B cell (primary cell): ENCODE data around the gene AP2S1. TPM values are rescaled to one million over a fixed set of nuclear protein-coding genes. Genes with fewer than 3 reads are reported as not detected.
A peak's percentile ranks its signal among the peaks of the same experiment; 100 is the strongest.

ENCODE experiments used
- ATAC-seq: fragments of 200-7000 bp; cut with Tn5 transposase; one replicate; pipeline ENCODE4 v1.10.0; 2021; ENCODE audit warnings: low read depth, mild to moderate bottlenecking, moderate number of reproducible peaks, moderate library complexity
- CTCF ChIA-PET: fragments of 350-600 bp; sonication (Branson Sonifier 250); formaldehyde crosslinking; loops from one replicate; lab custom pipeline; 2021; ENCODE audit warnings: antibody characterized with exemption, inconsistent platforms; lab: Charles Lee
- POLR2A ChIA-PET: fragments of 350-600 bp; sonication (Branson Sonifier 250); formaldehyde crosslinking; loops from one replicate; lab custom pipeline; 2021; ENCODE audit warnings: antibody characterized with exemption; lab: Charles Lee
- DNase-seq: peaks from one replicate; pipeline ENCODE4 v3.0.0; 2013
- H2AFZ ChIP-seq: 2 replicates; pipeline ENCODE4 v1.6.1; 2012; ENCODE audit warnings: mild to moderate bottlenecking, low read depth, low read length; ENCODE audit not compliant: insufficient read depth, poor library complexity, severe bottlenecking
- H3K27ac ChIP-seq, 2 donors: 1 replicate in 1 of 2; 2 replicates in 1 of 2; pipeline ENCODE4 v1.5.1; 2012 to 2013; ENCODE audit warnings: low read length in 2 of 2, mild to moderate bottlenecking in 2 of 2, moderate library complexity in 1 of 2
- H3K27me3 ChIP-seq, 4 experiments: fragments of 200-600 bp in 1 of 4; sonication (generic) in 1 of 4; replicated peaks in 1 of 4; 1 replicate in 2 of 4; 2 replicates in 2 of 4; pipeline versions ENCODE4 v1.6.1 to v1.7.0; 2013 to 2016; ENCODE audit warnings: low read length in 3 of 4, mild to moderate bottlenecking in 2 of 4, mixed read lengths in 1 of 4, moderate library complexity in 1 of 4; ENCODE audit not compliant: insufficient read depth in 4 of 4, control insufficient read depth in 3 of 4; ENCODE audit errors: control extremely low read depth in 1 of 4
- H3K36me3 ChIP-seq, 2 experiments: replicated peaks in 1 of 2; 1 replicate in 1 of 2; 2 replicates in 1 of 2; pipeline versions ENCODE4 v1.6.1 to v1.7.1; 2013; ENCODE audit warnings: low read length in 1 of 2; ENCODE audit not compliant: insufficient read depth in 2 of 2, control insufficient read depth in 1 of 2; ENCODE audit errors: control extremely low read depth in 1 of 2, extremely low read depth in 1 of 2
- H3K4me1 ChIP-seq, 2 donors: fragments of 200-600 bp in 1 of 2; sonication (generic) in 1 of 2; 1 replicate in 1 of 2; 2 replicates in 1 of 2; pipeline versions ENCODE4 v1.5.1 to v1.6.1; 2013 to 2017; ENCODE audit warnings: low read length in 2 of 2; ENCODE audit not compliant: control insufficient read depth in 2 of 2, insufficient read depth in 2 of 2
- H3K4me2 ChIP-seq: replicated peaks from 2 replicates; pipeline ENCODE3; 2012; ENCODE audit warnings: mild to moderate bottlenecking, low read depth, low read length; ENCODE audit not compliant: poor library complexity, severe bottlenecking
- H3K4me3 ChIP-seq, 5 experiments: fragments of 200-600 bp in 1 of 5; sonication (generic) in 1 of 5; 1 replicate in 3 of 5; 2 replicates in 2 of 5; pipeline versions ENCODE4 v1.5.1 to v1.7.0; 2011 to 2016; ENCODE audit warnings: low read length in 4 of 5, mild to moderate bottlenecking in 4 of 5, low read depth in 2 of 5, control low read depth in 1 of 5, moderate library complexity in 1 of 5; ENCODE audit not compliant: insufficient read depth in 1 of 5; ENCODE audit errors: control extremely low read depth in 1 of 5, extremely low read depth in 1 of 5
- H3K79me2 ChIP-seq: fragments of 200-600 bp; sonication (generic); one replicate; pipeline ENCODE4 v1.6.0; 2016; ENCODE audit warnings: low read length; ENCODE audit not compliant: control insufficient read depth, insufficient read depth
- H3K9ac ChIP-seq: fragments of 200-600 bp; sonication (generic); 2 replicates; pipeline ENCODE4 v1.6.1; 2017; ENCODE audit warnings: mild to moderate bottlenecking, low read length, moderate library complexity
- H3K9me3 ChIP-seq, 3 donors: one replicate each; pipeline versions ENCODE4 v1.6.1 to v1.7.1; 2013; ENCODE audit warnings: low read length in 2 of 3; ENCODE audit not compliant: control insufficient read depth in 2 of 3, insufficient read depth in 1 of 3; ENCODE audit errors: control extremely low read depth in 1 of 3
- H4K20me1 ChIP-seq: 2 replicates; pipeline ENCODE4 v1.6.0; 2012; ENCODE audit warnings: mild to moderate bottlenecking, low read length; ENCODE audit not compliant: insufficient read depth, control insufficient read depth, poor library complexity, severe bottlenecking
- H3K27ac Mint-ChIP-seq: one replicate; pipeline ENCODE4 v1.8.0; 2021; ENCODE audit warnings: mixed read lengths
- H3K27me3 Mint-ChIP-seq: one replicate; pipeline ENCODE4 v1.8.0; 2021; ENCODE audit warnings: mixed read lengths
- H3K4me1 Mint-ChIP-seq: one replicate; pipeline ENCODE4 v1.8.0; 2021; ENCODE audit warnings: mixed read lengths
- H3K4me3 Mint-ChIP-seq: one replicate; pipeline ENCODE4 v1.8.0; 2021; ENCODE audit warnings: mixed read lengths
- H3K9me3 Mint-ChIP-seq: one replicate; pipeline ENCODE4 v1.8.0; 2022; ENCODE audit warnings: mixed read lengths; ENCODE audit not compliant: insufficient read depth
- CTCF ChIP-seq: fragments of 200-600 bp; IDR thresholded peaks from one replicate; pipeline ENCODE4 v1.8.0; 2022; ENCODE audit warnings: antibody characterized with exemption, mild to moderate bottlenecking
- EZH2 ChIP-seq: IDR thresholded peaks from 2 replicates; pipeline ENCODE4 v1.6.1; 2012; ENCODE audit warnings: borderline replicate concordance, low read depth, mild to moderate bottlenecking, moderate library complexity, low read length; ENCODE audit not compliant: insufficient read depth, poor library complexity, severe bottlenecking
- WGBS: methylation state at CpG from one replicate; pipeline ENCODE4 v1.1.5; 2013; ENCODE audit warnings: missing lambda C conversion rate; ENCODE audit not compliant: insufficient coverage; 5-methylcytosine and 5-hydroxymethylcytosine counted together
- intact Hi-C: fragments of 100-400 bp; cut with micrococcal nuclease; formaldehyde crosslinking; loops from one replicate; pipeline ENCODE4 v1.10.0; 2022
- polyA plus RNA-seq: library from polyadenylated mRNA; depleted of rRNA; stranded (reverse); fragments of >200 nt; gene quantifications from 2 replicates; pipeline ENCODE4 v1.2.3, GENCODE V29; 2012
- small RNA-seq: library from RNA; depleted of rRNA; stranded (forward); fragments of <200 nt; gene quantifications from one replicate; pipeline ENCODE3, GENCODE V24; 2012; ENCODE audit warnings: low replicate concordance, low read depth; ENCODE audit not compliant: insufficient read length
- total RNA-seq, 2 donors: library from RNA; stranded (reverse); fragments of 120-200 nt in 1 of 2; gene quantifications; 1 replicate in 1 of 2; 2 replicates in 1 of 2; pipeline versions ENCODE4 v1.2.3 to v1.2.4, GENCODE V29; 2013 to 2022

Gene AP2S1
- total and polyA plus RNA-seq, 2 donors (not counting 1 experiment from before 2014, with no cell fraction given), result 47.2 to 51.3 TPM

GRCh38 chr19:46788262-46788967 is 62.2 kb downstream of the AP2S1 start, which contains the start of gene SLC1A5:
TSS of gene SLC1A5 (minus strand) at chr19:46788594. CDS start at chr19:46787965, 629 bp downstream.
- peaks cover 0 to 3% of the 10 kb centered on the region in 2 experiments for H3K36me3 ChIP-seq
- peak within 1 kb of the TSS; percentile 40 to 47 for H3K27ac ChIP-seq
- intact Hi-C loops, result loop anchor here (1.0 to 5.0 kb wide), 6 partner anchors 33 to 484 kb away; partner anchors contain the start of genes DACT3, FKRP, INAFM1 and STRN4
- Mint-ChIP-seq H3K27ac (peak within 1 kb of the TSS; percentile 98), H3K27me3 (no peaks in the 10 kb centered on the region), H3K4me1 (peaks cover 52% of the 10 kb centered on the region), H3K4me3 (peak within 1 kb of the TSS; percentile 93), H3K9me3 (no peaks in the 10 kb centered on the region)
- peaks cover 41% of the 10 kb centered on the region for H3K79me2 ChIP-seq
- DNase-seq, result peak; percentile 97
- no peaks in the 10 kb centered on the region for H3K27me3 ChIP-seq
- ATAC-seq, result peak; percentile 86
- under 1% methylated on average over 41 of the region's 46 CpGs for WGBS
- TF ChIP-seq EZH2 (no peak), CTCF (no peak)
- peak within 1 kb of the TSS; percentile 79 for H2AFZ ChIP-seq
- H3K4me2 ChIP-seq, result peak within 1 kb of the TSS; percentile 98
- CTCF ChIA-PET, result interaction anchor here (0.6 to 2.3 kb wide), 9 partner anchors 11 to 203 kb away, joined by 3 to 14 read pairs (median 4); no protein-coding TSS in a partner anchor
- H3K9me3 ChIP-seq, result no peaks in the 10 kb centered on the region
- H3K9ac ChIP-seq, result peak within 1 kb of the TSS; percentile 94
- H4K20me1 ChIP-seq, result peaks cover 13% of the 10 kb centered on the region
- H3K4me3 ChIP-seq, result peak within 1 kb of the TSS; percentile 67 to 95 (median 79)
- POLR2A ChIA-PET, result interaction anchor here (0.6 to 5.7 kb wide), 8 partner anchors 9 to 485 kb away, joined by 3 to 94 read pairs (median 4); no protein-coding TSS in a partner anchor
- peaks cover 32 to 51% of the 10 kb centered on the region in 2 donors for H3K4me1 ChIP-seq

Small RNAs within 50 kb of the gene (small RNA-seq; reads per million reads assigned to genes)
- gene AC008622.3 (not detected), gene HNRNPMP2 (not detected)

Other genes with a start within 250 kb of the AP2S1 start
- 99.3 and 105 TPM in 2 replicates for gene CALM3, start 249.5 kb downstream of the AP2S1 start, total RNA-seq
- gene CALM3, start 249.5 kb downstream of the AP2S1 start, polyA plus RNA-seq, result 99.0 and 151 TPM in 2 replicates
- 1.9 and 2.5 TPM in 2 replicates for gene PTGIR, start 225.8 kb downstream of the AP2S1 start, total RNA-seq
- 2.1 and 5.3 TPM in 2 replicates for gene PTGIR, start 225.8 kb downstream of the AP2S1 start, polyA plus RNA-seq
- 6.7 and 12.0 TPM in 2 replicates for gene GNG8, start 214.6 kb downstream of the AP2S1 start, total RNA-seq
- not detected in 2 replicates for gene GNG8, start 214.6 kb downstream of the AP2S1 start, polyA plus RNA-seq
- gene DACT3, start 189.7 kb downstream of the AP2S1 start, total RNA-seq, result 0.15 and 0.34 TPM in 2 replicates
- 0.03 and 0.39 TPM in 2 replicates for gene DACT3, start 189.7 kb downstream of the AP2S1 start, polyA plus RNA-seq
- gene PRKD2, start 133.7 kb downstream of the AP2S1 start, total RNA-seq, result 185 and 192 TPM in 2 replicates
- gene PRKD2, start 133.7 kb downstream of the AP2S1 start, polyA plus RNA-seq, result 208 and 271 TPM in 2 replicates
- gene FKRP, start 104.8 kb downstream of the AP2S1 start, total RNA-seq, result 35.7 and 38.8 TPM in 2 replicates
- gene FKRP, start 104.8 kb downstream of the AP2S1 start, polyA plus RNA-seq, result 30.2 and 46.3 TPM in 2 replicates
- 102 and 112 TPM in 2 replicates for gene STRN4, start 104.4 kb downstream of the AP2S1 start, total RNA-seq
- gene STRN4, start 104.4 kb downstream of the AP2S1 start, polyA plus RNA-seq, result 111 and 127 TPM in 2 replicates
- 35.2 and 37.3 TPM in 2 replicates for gene SLC1A5, start 62.3 kb downstream of the AP2S1 start, total RNA-seq
- 13.2 and 19.0 TPM in 2 replicates for gene SLC1A5, start 62.3 kb downstream of the AP2S1 start, polyA plus RNA-seq
- gene ARHGAP35, start 10.2 kb upstream of the AP2S1 start, total RNA-seq, result 31.3 and 35.9 TPM in 2 replicates
- gene ARHGAP35, start 10.2 kb upstream of the AP2S1 start, polyA plus RNA-seq, result 7.6 and 9.6 TPM in 2 replicates
- gene NPAS1, start 169.0 kb upstream of the AP2S1 start, total RNA-seq, result 1.1 TPM in 2 replicates
- gene NPAS1, start 169.0 kb upstream of the AP2S1 start, polyA plus RNA-seq, result 0.43 and 1.7 TPM in 2 replicates
- gene TMEM160, start 197.8 kb upstream of the AP2S1 start, total RNA-seq, result 24.4 and 24.9 TPM in 2 replicates
- gene TMEM160, start 197.8 kb upstream of the AP2S1 start, polyA plus RNA-seq, result 30.8 and 45.2 TPM in 2 replicates